GM20431 (cell line): ENCODE measurements around the gene TERB1.

Source experiments
- in situ Hi-C: fragments of 300-500 bp; cut with MseI, MboI; formaldehyde crosslinking; loops from one replicate; pipeline ENCODE4 v1.15.0; 2020; ENCODE audit warnings: low sequenced_read_pairs; ENCODE audit not compliant: unreplicated experiment

Gene TERB1

DNA sequence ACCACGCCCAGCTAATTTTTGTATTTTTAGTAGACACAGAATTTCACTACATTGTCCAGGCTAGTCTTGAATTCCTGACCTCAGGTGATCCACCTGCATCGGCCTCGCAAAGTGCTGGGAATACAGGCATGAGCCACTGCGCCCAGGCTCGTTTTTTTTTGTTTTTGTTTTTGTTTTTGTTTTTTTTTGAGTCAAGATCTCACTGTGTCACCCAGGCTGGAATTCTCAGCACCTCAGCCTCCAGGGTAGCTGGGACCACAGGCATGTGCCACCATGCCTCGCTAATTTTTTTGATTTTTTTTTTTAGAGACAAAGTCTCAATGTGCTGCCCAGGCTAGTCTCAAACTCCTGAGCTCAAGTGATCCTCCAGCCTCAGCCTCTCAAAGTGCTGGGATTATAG is 87.3 kb downstream of the TERB1 start:
- in situ Hi-C loops = no loop called here

DNA sequence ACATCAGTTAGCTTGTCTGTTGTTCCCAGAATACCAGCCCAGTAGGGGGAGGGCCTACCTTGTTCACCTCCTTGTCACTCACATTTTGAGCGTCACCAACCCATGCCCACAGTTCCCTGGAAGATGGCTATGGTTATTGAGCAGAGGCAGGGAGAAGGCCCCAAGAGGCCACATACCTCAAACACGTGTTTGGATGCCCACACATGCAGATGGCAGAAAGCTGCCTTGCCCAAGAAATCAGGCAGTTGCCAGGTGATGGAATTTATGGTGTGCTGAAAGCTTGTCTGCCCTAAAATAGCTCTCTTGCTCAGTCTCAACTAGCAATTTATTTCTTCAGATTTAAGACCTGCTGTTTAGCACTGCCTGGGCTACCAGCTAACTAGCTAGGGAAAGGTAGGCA is 88.3 kb downstream of the TERB1 start:
- in situ Hi-C loops = no loop called here

DNA sequence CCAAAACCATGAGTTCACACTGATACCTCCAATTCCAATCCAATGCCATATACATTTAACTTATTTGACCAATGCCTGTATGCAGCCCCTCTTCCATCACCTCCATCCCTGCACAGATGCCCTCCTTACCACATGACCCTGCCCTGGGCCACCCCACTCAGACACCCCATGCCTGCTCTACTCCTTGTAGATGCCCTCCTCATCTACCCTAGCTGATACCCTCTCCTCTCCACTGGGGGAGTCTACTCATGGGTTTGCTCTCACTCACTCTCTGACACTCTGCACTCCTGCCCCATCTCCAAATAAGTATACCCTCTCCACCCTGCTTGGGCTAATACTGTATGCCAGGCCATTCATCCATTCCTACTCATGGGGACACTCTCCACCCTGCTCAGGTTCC is 88.9 kb downstream of the TERB1 start:
- in situ Hi-C loops = no loop called here

DNA sequence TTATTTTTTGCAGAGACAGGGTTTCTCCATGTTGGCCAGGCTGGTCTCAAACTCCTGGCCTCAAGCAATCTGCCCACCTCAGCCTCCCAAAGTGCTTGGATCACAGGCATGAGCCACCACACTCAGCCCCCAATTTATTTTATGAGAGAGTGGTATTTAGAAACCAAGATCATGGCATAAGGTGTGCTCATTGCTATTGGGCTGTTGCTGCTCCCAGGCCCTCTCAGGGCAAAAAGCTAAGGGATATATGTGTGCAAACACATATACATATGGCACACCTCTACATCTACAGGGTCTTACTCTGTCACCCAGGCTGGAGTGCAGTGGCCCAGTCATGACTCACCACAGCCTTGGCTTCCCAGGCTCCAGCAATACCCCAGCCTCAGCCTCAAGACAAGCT is 89.8 kb downstream of the TERB1 start:
- in situ Hi-C loops = no loop called here

DNA sequence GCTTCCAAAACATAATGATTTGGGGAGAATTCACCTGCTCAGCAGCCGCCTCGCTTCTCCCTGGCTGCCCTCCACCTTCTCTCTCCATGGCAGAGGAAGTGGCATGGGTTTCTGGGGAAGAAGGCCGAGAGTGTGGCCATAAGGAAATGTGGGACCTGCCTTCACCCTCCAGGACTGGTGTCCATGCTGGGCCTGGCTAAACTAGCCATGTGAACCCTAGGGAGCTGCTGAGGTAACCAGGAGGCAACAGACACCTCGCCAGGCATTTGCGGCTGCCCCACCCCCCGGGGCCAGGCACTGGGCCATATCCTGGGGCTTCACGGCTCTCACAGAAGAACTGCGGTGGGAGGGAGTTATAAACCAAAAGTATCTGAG is 94.9 kb downstream of the TERB1 start:
- in situ Hi-C loops = no loop called here

DNA sequence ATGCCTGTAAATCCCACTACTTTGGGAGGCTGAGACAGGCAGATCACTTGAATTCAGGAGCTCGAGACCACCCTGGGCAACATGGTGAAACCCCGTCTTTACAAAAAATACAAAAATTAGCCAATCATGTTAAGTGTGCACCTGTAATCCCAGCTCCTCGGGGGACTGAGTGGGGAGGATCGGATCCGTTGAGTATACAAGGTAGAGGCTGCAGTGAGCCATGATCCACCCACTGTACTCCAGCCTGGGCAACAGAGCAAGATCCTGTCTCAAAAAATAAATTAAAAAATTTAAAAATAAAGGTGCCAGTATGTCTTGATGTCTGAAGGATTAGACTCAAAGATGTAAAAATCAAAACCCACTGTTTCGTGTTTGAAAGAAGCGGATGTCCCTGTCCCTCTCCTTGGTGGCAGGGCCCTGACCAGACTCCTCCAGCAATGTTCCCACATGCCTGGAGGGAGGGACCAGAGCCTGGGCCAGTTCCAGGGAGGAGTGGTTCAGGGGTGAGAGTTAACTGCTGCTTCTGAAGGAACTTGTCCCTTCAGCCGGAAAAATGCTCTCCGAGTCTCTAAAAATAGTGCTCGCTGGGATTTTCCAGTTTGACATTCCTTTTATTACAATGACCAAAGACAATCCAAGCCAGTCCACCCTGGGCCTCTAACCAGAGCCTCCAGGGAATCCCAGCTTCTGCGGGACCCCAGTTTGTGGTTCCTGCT is 95.4 kb downstream of the TERB1 start:
- in situ Hi-C loops = no loop called here
